Omental fat pad (tissue), 4 donors: ENCODE results near the gene TRAPPC2L. TPM values are rescaled to one million over a fixed set of nuclear protein-coding genes. Genes with fewer than 3 reads are reported as not detected.

Source experiments
- ATAC-seq: fragments of 150-250 bp; one replicate; pipeline ENCODE4 v1.9.1; 2016; ENCODE audit warnings: mild to moderate bottlenecking, moderate library complexity; ENCODE audit not compliant: low FRiP score
- DNase-seq: peaks from one replicate; pipeline ENCODE4 v3.0.0-alpha.2; 2019; ENCODE audit warnings: low spot score
- total RNA-seq, 4 donors: library from RNA; depleted of rRNA; stranded (reverse); fragments of >200 nt; gene quantifications; one replicate each; pipeline ENCODE4 v1.1.0, GENCODE V29; 2016
- TF ChIP-seq, protein P1 (sequence below), 3 donors: fragments of 450-650 bp; IDR thresholded peaks; one replicate each; pipeline ENCODE4 v1.5.1; 2016 to 2017; ENCODE audit warnings: antibody characterized with exemption in 3 of 3, mild to moderate bottlenecking in 3 of 3, moderate library complexity in 2 of 3

The TRAPPC2L gene
- total RNA-seq, 4 donors from 2014 or later: 25.3 to 49.4 (median 39.7) TPM

DNA sequence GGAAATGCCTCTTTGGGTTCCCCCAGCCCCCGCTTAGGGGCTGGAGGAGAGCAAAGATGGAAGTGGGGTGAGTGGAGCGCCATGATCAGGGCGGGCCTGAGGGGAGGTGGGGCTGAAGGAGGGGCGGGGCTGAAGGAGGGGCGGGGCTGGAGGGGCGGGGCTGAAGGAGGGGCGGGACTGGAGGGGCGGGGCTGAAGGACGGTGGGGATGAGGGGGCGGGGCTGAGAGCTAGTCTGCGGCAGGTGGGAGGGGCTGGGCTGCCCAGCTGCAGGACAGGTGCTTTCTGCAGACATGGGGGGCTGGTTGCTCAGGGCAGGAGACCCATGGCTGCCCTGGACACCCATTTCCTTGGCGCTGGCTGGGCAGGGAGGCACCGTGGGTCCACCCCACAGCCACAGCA lies 48.6 kb downstream of the TRAPPC2L start:
- DNase-seq (no peak), ATAC-seq (no peak)
- TF ChIP-seq, protein P1, sequence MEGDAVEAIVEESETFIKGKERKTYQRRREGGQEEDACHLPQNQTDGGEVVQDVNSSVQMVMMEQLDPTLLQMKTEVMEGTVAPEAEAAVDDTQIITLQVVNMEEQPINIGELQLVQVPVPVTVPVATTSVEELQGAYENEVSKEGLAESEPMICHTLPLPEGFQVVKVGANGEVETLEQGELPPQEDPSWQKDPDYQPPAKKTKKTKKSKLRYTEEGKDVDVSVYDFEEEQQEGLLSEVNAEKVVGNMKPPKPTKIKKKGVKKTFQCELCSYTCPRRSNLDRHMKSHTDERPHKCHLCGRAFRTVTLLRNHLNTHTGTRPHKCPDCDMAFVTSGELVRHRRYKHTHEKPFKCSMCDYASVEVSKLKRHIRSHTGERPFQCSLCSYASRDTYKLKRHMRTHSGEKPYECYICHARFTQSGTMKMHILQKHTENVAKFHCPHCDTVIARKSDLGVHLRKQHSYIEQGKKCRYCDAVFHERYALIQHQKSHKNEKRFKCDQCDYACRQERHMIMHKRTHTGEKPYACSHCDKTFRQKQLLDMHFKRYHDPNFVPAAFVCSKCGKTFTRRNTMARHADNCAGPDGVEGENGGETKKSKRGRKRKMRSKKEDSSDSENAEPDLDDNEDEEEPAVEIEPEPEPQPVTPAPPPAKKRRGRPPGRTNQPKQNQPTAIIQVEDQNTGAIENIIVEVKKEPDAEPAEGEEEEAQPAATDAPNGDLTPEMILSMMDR (IDR thresholded peaks at IDR 0.05): no peak

DNA sequence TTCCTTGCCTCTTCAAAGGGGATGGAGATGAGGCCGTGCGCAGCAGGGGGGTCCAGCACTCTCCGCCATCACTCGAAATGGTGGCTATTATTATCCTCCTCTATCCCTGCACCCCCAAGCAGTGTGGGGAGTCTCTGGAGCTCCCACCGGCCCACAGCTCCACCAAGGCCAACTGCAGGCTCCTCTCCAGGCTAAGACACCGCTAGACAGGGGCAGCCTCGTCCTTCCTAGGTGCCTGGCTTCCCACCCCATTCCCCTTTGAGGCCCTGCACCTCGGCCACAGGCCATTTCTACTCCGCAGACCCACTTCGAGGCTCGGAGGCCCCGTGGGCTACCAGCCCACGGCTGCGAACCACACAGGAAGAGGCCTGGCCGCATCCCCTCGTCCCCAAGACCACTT lies 49.1 kb downstream of the TRAPPC2L start:
- ATAC-seq: no peak
- DNase-seq: no peak
- TF ChIP-seq, protein P1 (IDR thresholded peaks at IDR 0.05): no peak

DNA sequence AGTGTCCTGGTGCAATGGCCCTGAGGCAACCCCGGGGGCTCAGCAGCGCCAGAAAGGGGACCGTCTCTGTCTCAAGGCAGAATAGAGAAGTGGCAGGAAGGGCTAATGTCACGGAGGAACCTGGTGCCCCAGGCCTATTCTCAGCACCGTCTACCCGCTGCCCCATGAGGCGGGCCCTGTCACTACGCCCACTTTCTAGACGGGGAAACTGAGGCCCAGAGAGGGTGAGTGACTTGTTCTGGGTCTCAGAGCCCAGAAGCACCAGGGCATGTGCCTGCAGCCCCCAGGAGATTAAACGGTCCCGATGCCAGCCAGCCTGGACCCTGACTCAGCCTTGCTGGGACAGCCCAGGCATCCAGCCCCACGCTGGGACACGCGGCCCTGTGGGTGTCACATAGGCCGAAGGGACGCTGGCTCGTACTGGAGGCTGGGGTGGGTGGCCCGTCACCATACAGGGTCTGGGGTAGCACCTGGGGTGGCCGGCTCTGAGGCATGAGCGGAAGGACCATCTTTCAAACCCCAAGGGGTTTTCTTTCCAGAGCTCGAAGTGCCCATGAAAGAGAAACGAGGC lies 49.7 kb downstream of the TRAPPC2L start:
- TF ChIP-seq, protein P1 (IDR thresholded peaks at IDR 0.05): no peak
- ATAC-seq (no peak), DNase-seq (no peak)

DNA sequence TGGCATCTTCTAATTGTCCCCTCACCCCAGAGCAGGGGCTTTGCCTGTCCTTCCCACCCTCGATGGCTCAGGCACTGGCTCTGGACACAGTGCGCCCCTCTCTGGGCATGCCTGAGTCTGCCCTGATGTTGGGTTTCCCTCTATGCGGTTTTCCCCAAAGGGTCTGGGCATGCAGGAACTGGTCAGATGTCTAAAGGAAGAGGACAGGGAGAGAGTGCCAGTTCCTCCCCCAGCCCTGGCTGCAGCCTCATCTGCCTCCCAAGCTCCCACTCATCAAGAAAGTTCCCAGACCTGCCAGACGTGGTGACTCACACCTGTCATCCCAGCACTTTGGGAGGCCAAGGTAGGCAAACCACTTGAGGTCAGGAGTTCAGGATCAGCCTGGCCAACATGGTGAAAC lies 50.8 kb downstream of the TRAPPC2L start:
- no peak for ATAC-seq
- TF ChIP-seq, protein P1 (IDR thresholded peaks at IDR 0.05): no peak
- DNase-seq: no peak

DNA sequence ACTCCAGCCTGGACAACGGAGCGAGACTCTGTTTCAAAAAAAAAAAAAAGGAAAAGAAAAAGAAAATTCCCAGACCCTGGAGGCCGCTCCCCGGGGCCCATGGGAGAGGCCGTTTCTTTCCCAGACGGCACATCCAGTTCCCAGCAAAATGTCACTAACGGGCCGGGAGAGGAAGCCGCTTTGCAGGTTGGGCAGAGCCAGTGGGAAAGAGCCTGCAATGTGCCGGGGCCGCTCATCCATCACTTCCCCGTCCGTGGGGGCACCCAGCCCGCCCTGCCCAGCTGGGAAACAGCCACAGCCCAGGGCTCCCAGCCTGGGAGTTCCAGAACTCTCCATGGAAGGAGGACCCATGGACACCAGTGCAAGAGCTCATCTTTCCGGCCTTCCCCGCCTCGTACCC lies 51.4 kb downstream of the TRAPPC2L start:
- TF ChIP-seq, protein P1 (IDR thresholded peaks at IDR 0.05): no peak
- ATAC-seq: no peak
- DNase-seq: no peak

DNA sequence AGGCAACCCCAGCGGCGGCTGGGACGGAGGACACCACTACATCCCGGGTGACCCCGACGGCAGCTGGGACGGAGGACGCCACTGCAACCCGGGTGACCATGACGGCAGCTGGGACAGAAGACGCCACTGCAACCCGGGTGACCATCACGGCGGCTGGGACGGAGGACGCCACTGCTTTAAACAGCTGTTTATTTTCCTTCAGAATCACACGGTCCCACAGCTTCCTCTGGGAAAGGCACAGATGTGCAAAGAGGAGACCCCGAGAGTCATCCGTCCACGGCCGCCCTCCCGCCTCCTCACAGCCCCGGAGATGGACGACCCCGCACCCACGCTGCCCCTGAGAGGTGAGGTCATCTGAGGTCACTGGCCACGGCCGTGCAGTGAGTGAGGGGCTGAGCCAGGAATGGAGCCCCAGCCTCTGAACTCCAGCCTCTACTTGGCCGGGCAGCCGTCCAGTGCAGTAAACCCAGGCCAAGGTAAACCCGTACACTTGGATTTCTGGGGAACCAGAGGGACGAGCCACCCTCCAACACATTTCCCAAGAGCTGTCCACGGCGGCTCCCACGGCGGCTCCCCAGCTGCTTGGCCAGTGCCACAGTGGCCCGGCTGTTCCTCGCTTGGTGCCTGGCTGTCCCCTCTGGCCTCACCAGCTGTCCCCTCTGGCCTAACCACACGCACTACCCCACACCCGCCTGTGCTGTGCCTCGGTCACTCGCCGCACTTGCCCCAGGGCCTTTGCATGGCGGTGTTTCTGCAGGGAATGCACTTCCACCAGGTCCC lies 52.7 kb downstream of the TRAPPC2L start:
- no peak for ATAC-seq
- TF ChIP-seq, protein P1 (IDR thresholded peaks at IDR 0.05): no peak
- DNase-seq: no peak
